Activated CD4-positive, CD25-positive, alpha-beta regulatory T cell treated with anti-CD3 and anti-CD28 coated beads, Interleukin-2, amount 50 U/mL, for 24 hours (primary cell): ENCODE measurements around the gene CCDC88C.
A peak's percentile ranks its signal among the peaks of the same experiment; 100 is the strongest.
"Not testable (repeated sequence)": the region's sequence is repeated elsewhere in the genome, so short reads cannot be mapped to it uniquely, and the experiment has no call there.

Experiments used
- ATAC-seq, 2 donors: fragments of 150-1000 bp; cut with Tn5 transposase; one replicate each; pipeline ENCODE4 v1.10.0; 2021; ENCODE audit warnings: mild to moderate bottlenecking in 1 of 2, moderate library complexity in 1 of 2

Gene CCDC88C

DNA sequence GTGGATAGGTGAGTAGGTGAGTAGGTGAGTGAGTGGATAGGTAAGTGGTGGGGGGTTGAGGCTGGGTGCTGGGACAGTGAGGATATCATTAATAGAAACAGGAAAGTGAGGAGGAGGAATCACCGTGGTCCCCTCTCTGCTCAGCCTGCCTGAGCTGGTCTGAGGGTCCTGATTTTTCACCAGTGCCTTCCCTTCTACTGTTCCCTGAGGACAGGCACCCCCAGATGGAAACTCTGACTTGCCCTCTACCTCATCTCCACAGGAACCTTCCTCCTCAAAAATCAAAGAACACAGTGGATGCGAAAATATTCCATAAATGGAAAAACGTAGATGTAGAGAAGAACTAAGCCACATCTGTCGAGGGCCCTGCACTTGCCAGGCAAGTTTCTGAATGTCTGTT is 175.0 kb downstream of the CCDC88C start:
- ATAC-seq, result no peak

DNA sequence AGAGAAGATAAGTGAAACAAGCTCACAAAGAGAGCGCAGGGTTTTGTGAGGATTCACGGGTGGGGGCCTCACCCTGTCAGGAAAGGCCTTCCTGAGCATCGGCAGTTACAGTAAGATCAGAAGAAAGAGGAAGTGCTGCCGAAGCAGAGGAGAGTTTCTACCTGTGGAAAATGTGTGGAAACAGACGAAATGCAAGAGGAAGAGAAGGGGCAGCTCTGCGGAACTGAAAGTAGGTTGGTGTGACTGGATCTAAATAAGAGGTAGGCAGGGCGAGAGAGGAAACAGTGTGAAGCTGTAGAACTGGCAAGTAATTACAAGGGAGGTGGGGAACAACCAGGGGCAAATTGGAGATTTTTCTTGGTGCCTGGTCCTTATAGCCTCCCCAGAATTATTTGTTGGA is 175.8 kb downstream of the CCDC88C start:
- no peak for ATAC-seq

DNA sequence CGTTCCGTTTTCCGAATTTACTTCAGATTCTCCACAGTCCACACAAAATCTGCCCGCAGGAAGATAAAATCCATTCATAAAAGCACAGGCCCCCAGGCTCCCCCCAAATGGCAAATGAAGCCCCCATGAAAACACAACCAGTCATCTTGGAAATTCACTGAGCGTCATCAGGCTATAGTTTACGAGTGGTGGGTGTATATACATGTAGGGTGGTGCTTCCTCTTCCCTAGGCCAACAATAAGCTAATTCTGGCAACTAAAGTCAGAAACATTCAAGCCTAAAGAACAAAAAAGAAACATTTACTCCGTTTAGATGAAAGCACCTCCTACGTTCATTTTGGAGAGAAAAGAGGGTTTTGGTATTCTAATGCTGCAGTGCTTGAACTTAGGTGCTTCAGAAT is 179.0 kb downstream of the CCDC88C start:
- ATAC-seq, result no peak

DNA sequence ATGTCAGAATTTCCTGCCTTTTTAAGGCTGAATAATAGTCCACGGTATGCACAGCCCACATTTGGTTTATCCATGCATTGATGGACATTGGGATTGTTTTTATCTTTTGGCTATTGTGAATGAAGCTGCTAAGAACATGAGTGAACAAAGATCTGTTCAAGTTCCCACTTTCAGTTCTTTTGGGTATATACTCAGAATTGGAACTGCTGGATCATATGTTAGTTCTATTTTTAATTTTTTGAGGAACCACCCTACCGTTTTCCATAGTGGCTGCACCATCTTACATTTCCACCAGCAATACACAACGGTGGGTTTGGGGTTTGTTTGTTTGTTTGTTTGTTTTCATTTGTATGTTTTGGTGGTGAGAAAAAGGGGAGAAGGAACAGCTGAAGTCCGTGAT is 179.5 kb downstream of the CCDC88C start:
- ATAC-seq, result no peak

DNA sequence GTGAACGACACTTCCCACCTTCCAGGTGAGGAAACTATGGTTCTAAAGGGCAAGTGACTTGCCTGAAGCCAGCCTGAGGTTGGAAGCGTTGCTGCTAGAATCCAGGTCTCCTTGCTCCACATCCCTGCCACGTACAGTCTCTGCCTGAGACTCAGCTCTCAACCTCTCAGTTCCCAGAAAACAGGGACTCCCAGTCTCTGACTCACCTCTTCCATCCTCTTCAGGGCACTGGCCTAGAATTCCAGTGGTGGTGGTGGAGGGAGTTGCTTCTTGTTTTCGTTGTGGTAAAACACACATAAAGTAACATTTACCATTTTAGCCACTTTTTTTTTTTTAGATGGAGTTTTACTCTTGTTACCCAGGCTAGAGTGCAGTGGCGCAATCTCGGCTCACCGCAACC is 180.4 kb downstream of the CCDC88C start:
- no peak for ATAC-seq

DNA sequence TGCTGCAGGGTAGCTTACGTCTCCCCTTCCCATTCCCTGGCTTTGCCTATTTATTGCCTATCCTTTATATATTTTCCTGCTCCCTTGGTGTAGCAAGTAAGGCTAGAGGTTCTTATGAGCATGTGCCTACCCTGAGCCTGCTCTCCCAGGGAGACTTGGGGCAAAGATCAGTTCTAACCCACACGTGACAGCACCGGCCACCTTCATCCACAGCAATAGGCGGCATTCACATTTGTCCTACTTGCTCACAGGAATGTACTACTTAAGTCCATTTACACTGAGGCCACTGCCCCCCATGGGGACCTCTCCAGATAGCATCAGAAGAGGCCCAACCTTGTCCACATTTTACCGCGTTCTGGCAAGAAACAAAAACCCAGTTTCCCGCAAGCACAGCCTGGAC is 181.8 kb downstream of the CCDC88C start:
- no peak for ATAC-seq

DNA sequence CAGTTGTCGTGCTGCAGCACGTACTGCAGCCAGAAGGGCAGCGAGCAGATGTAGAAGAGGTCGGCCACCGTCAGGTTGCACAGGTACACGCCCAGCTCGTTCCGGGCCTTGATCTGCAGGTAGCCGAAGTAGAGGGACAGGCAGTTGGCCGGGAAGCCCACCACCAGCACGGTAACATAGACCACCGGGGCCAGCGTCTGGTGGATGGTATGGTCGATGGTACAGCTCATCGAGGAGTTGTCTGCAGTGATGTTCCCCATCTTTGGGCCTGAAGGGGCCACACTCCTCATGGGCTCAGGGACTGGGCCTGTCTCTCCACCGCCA is 182.9 kb downstream of the CCDC88C start:
- ATAC-seq, result no peak

DNA sequence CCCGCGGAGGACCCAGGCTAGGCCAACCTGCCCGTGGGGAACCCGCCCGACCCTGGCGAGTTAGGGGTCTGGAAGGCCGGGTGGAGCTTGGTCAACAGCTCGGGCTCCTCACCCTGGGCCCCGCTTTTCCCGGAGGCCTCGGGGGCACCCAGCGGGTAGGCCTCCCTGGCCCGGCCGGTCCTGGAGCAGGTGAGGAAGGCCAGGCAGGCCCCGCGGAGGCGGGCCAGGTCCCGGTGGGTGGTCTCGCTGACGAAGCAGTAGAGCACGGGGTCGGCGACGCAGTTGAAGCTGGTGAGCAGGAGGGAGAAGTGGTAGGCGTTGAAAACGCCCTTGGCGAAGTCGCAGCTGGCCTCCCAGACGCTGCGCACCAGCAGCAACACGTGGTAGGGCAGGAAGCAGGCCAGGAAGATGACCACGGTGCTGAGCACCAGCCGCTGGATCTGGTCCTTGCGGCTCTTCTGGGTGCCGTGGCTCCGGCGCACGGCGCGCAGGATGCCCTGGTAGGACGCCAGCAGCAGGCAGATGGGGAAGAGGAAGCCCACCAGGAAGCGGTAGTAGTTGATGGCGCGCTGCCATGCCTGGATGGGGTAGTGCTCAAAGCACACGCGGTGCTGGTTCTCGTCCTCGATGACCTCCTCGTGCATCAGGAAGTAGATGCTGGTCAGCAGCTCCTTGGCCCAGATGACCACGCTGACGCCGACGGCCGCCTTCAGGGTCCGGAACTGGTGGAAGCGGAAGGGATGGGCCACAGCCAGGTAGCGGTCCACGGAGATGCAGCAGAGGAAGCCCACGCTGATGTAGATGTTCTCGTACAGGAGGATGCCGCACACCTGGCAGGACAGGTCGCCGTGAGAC is 183.5 kb downstream of the CCDC88C start:
- no peak for ATAC-seq

DNA sequence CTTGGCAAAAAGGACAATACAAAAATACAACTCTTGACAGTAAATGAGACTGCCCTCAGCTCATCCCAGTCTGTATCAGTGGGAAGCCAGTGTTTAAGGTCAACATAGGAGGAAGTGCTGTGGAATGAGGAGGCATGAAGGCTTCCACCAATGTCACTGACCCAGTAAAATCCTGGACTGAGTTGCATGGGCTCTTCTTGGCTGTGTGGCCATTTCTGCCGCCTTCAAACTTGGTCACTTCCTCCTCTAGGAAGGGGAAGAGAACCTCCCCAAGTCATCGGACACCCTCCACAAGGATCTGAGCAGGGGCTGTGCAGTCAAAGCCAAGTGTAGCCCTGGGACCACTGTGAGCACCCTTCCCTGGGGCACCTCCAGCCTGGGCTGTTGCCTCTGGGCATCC is 185.0 kb downstream of the CCDC88C start:
- ATAC-seq, result no peak

DNA sequence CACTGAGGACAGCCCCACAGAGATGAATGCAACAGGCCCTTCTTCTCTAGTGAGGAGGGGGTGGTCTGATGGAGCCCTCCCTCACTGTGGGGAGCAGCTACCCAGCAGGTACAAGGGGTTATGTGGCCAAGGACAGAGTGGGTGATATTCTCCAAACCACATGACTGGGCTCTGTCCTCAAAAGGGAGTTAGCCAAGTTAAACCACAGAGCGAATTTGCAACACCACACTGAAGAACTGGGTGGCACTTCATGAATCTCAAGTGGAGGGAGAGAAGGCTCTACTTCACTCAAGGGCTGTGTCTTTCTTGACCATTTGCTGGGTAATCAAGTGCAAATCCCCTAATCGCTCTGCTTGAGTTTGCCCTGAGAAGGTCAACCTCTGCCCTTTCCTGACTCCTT is 185.6 kb downstream of the CCDC88C start:
- no peak for ATAC-seq

DNA sequence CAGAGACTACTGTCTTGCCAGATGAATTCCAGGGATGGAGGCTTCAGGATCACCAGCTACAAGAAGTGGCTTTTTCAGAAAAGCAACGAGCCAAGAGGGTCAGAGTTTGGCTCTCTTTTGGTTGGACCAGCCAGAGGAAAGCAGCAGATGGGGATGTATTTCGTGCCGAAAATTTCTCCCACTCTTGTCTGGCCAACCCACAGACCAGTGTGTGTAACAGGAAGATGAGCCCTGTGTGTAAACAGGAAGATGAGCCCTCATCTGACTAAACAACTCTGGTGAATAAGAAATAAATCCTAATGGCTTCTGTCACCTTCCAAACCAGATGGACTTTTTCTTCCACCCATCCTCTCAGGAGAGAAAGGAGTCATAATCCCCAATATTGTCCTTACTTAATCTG is 186.2 kb downstream of the CCDC88C start:
- ATAC-seq, result no peak

DNA sequence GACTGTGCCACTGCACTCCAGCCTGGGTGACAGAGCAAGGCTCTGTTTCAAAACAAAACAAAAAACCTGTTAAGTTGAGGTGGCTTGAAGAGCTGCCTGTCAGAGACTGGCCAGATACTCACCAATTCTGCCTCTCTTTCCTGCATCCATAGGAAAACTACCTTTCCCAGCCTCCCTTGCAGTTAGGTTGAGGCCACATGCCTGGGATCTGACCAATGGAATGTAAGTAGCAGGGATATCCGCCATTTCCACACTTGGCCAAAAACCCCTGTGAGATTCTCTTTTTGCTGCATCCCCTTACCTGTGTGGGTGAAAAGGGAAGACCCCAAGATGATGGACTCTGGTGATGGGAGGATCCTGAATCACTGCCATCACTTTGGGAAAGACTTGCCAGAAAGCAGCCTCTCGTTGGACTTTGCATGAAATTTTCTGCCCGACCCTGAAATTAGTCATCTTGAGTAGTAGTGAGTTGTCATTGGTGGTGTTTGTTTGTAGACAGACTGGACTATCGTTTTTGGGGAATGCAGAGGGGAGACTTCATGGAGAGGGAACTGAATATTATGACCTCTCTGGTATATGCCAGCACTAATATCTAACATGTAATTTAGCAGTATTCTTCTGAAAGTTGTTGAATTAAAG is 187.1 kb downstream of the CCDC88C start:
- no peak for ATAC-seq

DNA sequence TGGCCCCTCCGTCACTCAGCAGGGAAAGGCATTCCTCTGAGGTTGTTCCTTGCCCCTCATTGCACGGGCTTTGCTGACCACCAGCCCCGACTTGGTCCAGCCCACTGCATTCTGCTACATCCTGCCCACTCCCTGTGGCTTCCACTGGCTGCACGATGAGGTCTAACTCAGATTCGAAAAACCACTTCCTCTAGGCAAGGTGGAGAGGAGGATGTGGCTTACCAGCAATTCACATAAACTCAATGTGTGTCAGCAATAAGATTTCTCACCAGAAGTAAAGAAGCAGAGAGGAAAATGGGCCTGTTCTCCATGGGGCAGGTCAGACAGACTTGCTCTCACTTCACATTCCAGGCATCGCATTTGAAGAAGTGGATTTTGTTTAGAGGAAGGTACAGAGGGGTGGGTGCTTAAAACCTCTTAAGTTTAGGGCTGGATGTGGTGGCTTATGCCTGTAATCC is 187.8 kb downstream of the CCDC88C start:
- peak; percentile 40 to 42 for ATAC-seq

DNA sequence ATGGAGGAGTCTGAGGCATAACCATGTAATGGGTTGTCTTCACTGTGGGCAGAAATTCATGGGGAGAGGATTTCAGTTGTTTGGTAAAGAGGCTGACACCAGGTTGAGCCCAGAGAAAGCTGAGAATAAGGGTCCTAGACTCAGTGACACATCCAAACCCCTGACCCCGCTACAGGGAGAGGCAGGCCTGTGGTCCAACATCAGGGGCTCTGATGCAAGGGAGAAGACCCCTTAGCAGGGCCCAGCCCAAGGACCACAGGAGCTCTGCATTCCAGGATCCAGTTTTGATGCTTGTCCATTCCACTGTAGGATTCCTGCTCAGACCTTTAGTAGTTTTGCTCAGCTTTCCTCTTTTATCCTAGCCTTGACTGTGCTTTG is 188.6 kb downstream of the CCDC88C start:
- no peak for ATAC-seq

DNA sequence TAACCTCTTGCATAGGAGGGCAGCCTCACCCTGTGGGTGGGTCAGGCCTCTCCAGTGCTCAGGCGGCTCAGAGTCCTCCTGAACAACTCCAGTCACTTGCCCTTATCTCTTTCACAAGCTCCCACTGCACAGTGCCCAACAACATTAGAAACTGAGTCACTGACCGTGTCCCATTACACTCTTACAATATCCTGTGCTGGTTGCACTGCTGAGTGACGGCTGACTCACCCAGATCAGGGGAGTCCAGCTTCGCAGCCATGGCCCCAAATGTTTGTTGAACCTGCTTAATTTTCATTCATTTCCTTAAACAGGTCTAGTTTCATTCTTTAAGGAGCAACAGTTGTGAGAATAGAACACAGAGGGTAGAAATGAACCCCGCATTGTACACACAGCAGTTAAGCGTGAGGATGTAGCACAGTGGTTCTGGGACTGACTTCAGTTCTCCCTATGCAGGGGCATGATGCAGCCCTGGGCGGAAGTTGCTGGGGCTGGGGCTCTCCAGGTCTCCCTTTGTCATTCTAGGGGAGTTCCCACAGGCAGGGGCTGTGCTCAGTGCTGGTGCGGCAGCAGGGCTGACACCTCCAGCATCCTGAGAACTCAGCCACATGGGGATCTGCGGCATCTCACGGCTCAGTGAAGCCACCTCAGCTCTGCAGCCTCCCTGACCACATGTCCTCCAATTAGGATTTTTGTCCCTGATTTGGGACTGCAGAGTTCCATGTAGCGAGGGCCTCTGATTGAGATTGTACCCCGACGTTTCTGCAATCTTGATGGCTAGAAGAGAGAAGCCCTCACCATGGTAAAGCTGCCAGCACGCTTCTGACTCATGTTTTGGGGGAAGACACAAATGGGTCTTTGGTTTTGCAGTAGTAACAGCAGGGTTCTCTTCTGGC is 189.3 kb downstream of the CCDC88C start:
- peak; percentile 87 to 89 for ATAC-seq

DNA sequence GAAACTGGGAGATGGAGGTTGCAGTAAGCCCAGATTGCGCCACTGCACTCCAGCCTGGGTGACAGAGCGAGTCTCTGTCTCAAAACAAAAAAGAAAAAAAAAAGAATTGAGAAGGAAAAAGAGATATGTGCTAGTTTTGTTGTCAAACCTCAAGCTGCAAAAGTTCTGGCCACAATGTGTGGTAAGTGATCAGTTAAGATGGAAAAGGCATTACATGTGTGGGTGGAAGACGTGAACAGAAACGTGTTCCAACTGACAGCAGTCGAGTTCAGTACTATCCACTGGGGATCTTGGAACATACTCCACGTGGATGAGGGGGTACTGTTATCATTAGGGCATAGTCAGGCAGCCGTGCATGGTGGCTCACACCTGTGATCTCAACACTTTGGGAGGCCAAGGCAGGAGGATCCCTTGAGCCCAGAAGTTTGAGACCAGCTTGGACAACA is 190.4 kb downstream of the CCDC88C start:
- no peak for ATAC-seq

DNA sequence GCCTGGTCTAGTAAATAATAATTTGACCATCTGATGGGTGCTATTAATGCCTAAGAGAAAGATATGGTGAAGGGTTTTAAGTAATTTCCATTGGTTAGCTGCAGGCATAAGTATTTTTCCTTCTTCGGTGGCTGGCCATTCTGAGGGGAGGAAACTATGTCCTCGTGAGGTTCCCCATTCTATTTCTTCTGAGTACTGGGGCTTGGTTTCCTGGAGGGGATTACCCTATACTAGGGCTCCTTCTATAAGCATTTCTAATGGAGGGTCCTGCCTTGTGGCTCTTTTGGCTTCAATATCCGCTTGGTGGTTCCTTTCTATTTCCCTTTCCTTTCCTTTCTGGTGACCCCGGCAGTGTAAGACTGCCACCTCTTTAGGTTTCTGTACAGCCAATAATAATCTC is 191.3 kb downstream of the CCDC88C start:
- ATAC-seq, result not testable (repeated sequence)

DNA sequence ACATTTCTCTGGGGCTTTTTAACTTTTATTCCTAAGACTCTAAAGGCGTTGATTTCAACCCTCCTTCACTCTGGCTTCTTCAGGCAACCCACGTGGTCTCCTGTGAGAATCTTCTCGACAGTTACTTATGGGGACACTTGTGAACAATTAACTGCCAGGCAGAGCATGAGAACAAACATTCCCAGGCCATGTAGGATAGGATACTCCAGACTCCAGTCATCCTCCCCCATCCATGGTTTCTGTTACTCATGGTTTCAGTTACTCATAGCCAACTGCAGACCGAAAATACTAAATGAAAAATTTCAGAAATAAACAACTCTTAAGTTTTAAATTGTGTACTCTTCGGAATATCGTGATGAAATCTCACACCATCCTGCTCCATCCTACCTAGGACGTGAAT is 192.6 kb downstream of the CCDC88C start:
- ATAC-seq, result no peak

DNA sequence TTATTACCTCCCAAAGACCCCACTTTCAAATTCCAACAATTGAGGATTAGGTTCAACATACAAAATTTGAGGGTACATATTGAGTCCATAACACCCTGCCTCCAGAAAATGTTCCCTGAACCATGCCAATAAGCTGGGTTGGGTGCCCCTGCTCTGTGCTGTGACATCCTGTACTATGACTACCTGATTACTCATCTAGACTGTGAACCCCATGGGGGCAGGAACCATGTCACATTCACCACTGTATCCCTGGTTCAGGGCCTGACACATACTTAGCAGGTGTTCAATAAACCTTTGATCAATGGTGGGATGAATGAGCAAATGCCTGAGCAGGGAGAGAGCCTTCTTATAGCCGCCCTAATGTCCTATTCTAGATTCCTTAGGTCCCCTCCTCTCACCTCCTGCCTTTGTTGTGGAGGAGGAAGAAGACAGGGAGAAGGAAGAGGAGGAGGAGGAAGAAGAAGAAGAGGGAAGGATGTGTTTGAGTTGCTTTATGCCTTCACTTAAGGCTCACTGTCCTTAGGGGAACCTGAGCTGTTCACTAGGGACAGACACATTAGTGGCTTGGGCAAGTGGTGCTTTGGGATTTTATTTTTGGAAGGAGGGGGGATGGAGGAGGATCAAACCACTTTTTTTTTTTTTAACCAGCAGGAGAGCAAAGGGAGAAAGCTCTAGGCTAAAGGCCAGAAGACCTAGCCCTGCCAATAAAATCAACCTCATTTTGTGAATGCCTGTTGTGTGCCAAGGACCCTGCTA is 194.4 kb downstream of the CCDC88C start:
- ATAC-seq, result peak; percentile 89 to 92
